Breast epithelium (tissue), 3 donors: ENCODE data around the gene RAB33A.

Source experiments
- POLR2A ChIP-seq: fragments of 450-650 bp; IDR thresholded peaks from one replicate; pipeline ENCODE4 v1.6.1; 2016; ENCODE audit warnings: antibody characterized with exemption, mild to moderate bottlenecking, moderate library complexity
- TF ChIP-seq, protein P1 (sequence below), 3 donors: fragments of 450-650 bp; IDR thresholded peaks; one replicate each; pipeline ENCODE4 v1.5.1; 2016 to 2017; ENCODE audit warnings: antibody characterized with exemption in 3 of 3, mild to moderate bottlenecking in 3 of 3, moderate library complexity in 3 of 3

DNA sequence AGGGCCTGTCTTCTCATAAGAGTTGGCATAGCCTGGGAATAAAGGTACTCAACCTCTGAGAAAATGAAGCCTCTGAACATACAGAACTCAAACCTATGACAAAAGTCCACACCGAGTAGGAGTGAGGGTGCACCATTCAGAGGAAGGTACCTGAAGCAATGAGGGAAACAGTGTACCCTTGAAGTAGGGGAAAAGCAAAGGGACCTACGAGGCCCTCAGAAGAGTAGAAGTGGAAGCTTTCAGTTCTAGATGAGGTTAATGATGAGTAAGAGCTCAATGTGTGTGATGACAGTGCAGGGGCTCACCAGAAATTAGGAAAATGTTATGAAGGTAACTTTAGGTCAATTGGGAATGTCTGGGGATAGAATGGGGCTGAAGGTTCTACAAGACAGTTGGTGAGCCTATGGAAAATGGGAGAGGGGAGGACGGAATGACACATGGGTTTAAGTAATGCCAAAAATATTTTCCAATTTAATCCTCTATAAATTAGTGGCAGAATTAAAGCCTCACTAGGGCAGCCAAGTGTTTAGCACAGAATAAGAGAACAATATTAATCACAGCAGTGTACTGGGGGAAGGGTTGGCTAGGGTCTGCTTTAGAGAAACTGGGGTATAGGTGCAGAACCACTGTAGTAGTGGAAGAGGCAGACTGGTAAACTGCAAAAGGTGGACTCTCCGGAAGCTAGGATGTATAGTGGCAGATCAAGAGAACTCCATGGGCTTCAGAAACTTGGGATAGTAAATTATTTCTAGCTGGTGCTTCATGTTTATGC, 39.8 kb downstream of the RAB33A start:
- TF ChIP-seq POLR2A = no peak
- TF ChIP-seq, protein P1, sequence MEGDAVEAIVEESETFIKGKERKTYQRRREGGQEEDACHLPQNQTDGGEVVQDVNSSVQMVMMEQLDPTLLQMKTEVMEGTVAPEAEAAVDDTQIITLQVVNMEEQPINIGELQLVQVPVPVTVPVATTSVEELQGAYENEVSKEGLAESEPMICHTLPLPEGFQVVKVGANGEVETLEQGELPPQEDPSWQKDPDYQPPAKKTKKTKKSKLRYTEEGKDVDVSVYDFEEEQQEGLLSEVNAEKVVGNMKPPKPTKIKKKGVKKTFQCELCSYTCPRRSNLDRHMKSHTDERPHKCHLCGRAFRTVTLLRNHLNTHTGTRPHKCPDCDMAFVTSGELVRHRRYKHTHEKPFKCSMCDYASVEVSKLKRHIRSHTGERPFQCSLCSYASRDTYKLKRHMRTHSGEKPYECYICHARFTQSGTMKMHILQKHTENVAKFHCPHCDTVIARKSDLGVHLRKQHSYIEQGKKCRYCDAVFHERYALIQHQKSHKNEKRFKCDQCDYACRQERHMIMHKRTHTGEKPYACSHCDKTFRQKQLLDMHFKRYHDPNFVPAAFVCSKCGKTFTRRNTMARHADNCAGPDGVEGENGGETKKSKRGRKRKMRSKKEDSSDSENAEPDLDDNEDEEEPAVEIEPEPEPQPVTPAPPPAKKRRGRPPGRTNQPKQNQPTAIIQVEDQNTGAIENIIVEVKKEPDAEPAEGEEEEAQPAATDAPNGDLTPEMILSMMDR (IDR thresholded peaks at IDR 0.05) = no peak
